MG63 (cell line): ENCODE results near the gene USP43. TPM values are rescaled to one million over a fixed set of nuclear protein-coding genes. Genes with fewer than 3 reads are reported as not detected.

Experiments
- total RNA-seq: library from RNA; depleted of rRNA; stranded (reverse); fragments of >200 nt; shearing (Covaris generic); gene quantifications from 2 replicates; pipeline ENCODE4 v1.2.3, GENCODE V29; 2014; ENCODE audit warnings: low replicate concordance; rRNA removed

The USP43 gene
- total RNA-seq, 1 experiment from 2014 or later = 2.7 TPM

Other genes starting within 250 kb of the USP43 start
- 35.4 and 103 TPM in 2 replicates for gene STX8, start 69.7 kb upstream of the USP43 start, total RNA-seq
- gene CFAP52, start 68.9 kb upstream of the USP43 start, total RNA-seq = not detected in 2 replicates
- not detected in 2 replicates for gene DHRS7C, start 146.1 kb downstream of the USP43 start, total RNA-seq
- not detected in 2 replicates for gene GSG1L2, start 176.6 kb downstream of the USP43 start, total RNA-seq
- gene GLP2R, start 180.4 kb downstream of the USP43 start, total RNA-seq = 0.03 TPM in 1 of 2 replicates, not detected in the other